GM12875 (cell line): ENCODE data around the gene SSBP2.
"Not testable (repeated sequence)": the region's sequence is repeated elsewhere in the genome, so short reads cannot be mapped to it uniquely, and the experiment has no call there.

ENCODE experiments used
- H3K4me3 ChIP-seq: one replicate; pipeline ENCODE4 v1.5.1; 2011; ENCODE audit warnings: low read depth, low read length, control low read depth
- CTCF ChIP-seq: IDR thresholded peaks from 2 replicates; pipeline ENCODE4 v1.5.1; 2011; ENCODE audit warnings: low read depth, mild to moderate bottlenecking, control low read depth, inconsistent platforms, low read length, moderate library complexity, borderline replicate concordance; ENCODE audit not compliant: insufficient read depth

SSBP2 gene

GRCh38 chr5:81422671-81423070 is 328.2 kb downstream of the SSBP2 start:
- no peak overlapping the region for H3K4me3 ChIP-seq
- no peak for TF ChIP-seq CTCF

- TF ChIP-seq CTCF: no peak
- H3K4me3 ChIP-seq: no peak overlapping the region
These were observed 330.7 kb downstream of the SSBP2 start for GRCh38 chr5:81420039-81420667.

GRCh38 chr5:81418606-81419005 is 332.3 kb downstream of the SSBP2 start:
- TF ChIP-seq CTCF: no peak

GRCh38 chr5:81417052-81417451 is 333.8 kb downstream of the SSBP2 start:
- no peak overlapping the region for H3K4me3 ChIP-seq
- no peak for TF ChIP-seq CTCF

More at GRCh38 chr5:81418606-81419005, 332.3 kb downstream of the SSBP2 start:
- H3K4me3 ChIP-seq: no peak overlapping the region

- TF ChIP-seq CTCF: no peak
- H3K4me3 ChIP-seq: no peak overlapping the region
These were observed 341.0 kb downstream of the SSBP2 start for GRCh38 chr5:81409896-81410295.

GRCh38 chr5:81409361-81409760 is 341.5 kb downstream of the SSBP2 start:
- no peak overlapping the region for H3K4me3 ChIP-seq
- no peak for TF ChIP-seq CTCF

- no peak overlapping the region for H3K4me3 ChIP-seq
- no peak for TF ChIP-seq CTCF
These were observed 342.4 kb downstream of the SSBP2 start for GRCh38 chr5:81408496-81408895.

GRCh38 chr5:81407811-81408210 is 343.1 kb downstream of the SSBP2 start:
- H3K4me3 ChIP-seq: not testable (repeated sequence)
